PC-3 (cell line): ENCODE measurements around the gene PIGM.

Source experiments
- CTCF ChIP-seq: fragments of 300-600 bp; sonication (generic); conservative IDR thresholded peaks from 2 replicates; pipeline ENCODE4 v1.5.1; 2017; ENCODE audit warnings: antibody characterized with exemption, low read depth, mild to moderate bottlenecking, low read length
- EZH2 ChIP-seq: fragments of 300-600 bp; sonication (generic); IDR thresholded peaks from one replicate; pipeline ENCODE4 v1.6.1; 2017; ENCODE audit warnings: antibody characterized with exemption, mild to moderate bottlenecking, low read length; ENCODE audit not compliant: unreplicated experiment
- EZH2phosphoT487 ChIP-seq: fragments of 300-600 bp; sonication (generic); IDR thresholded peaks from 2 replicates; pipeline ENCODE4 v1.6.1; 2018; ENCODE audit warnings: mild to moderate bottlenecking, antibody characterized with exemption, low read length, borderline replicate concordance

DNA sequence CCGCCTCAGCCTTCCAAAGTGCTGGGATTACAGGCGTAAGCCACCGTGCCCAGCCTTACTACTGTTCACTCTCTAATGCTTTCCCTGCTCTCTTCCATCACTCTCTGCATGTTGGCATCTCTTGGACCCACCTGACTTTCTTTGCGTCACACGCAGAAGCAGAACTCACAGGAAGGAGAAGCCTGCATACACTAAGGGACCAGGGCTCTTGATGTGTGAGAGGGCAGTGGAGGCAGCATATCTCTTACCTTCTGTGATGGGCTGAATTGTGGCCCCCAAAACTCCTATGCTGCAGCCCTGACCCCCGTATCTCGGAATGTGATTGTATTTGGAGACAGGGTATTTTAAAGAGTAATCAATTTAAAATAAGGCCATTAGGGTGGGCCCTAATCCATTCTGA lies 51.0 kb downstream of the PIGM start:
- no peak for TF ChIP-seq CTCF
- TF ChIP-seq EZH2, result no peak
- TF ChIP-seq EZH2phosphoT487, result no peak
